ENCODE data around the gene MRPL3. TPM values are rescaled to one million over a fixed set of nuclear protein-coding genes. Genes with fewer than 3 reads are reported as not detected.

Gene MRPL3
- total RNA-seq, 2 donors from 2014 or later: 73.9 to 127 TPM

GRCh38 chr3:131417751-131418150, 85.0 kb downstream of the MRPL3 start:
- Mint-ChIP-seq H3K36me3 (ENCODE audit: low read depth) (no peaks in the 10 kb centered on the region), H3K27ac (no peak overlapping the region), H3K4me3 (no peak overlapping the region), H3K9me3 (peaks cover 12% of the 10 kb centered on the region), H3K4me1 (no peaks in the 10 kb centered on the region), H3K27me3 (no peaks in the 10 kb centered on the region)
- ATAC-seq (replicated peaks): no peak

Other genes starting within 250 kb of the MRPL3 start
- gene NUDT16, start 121.2 kb downstream of the MRPL3 start, total RNA-seq: 1 to 10 TPM; 4.5 to 6.7 TPM

All from activated T-helper 17 cell treated with anti-CD3 and anti-CD28 coated beads, Interleukin-2, amount 50 U/mL, for 72 hours (primary cell).